Measurements from ENCODE around the gene DAGLA. TPM values are rescaled to one million over a fixed set of nuclear protein-coding genes. Genes with fewer than 3 reads are reported as not detected.

The DAGLA gene
- total and polyA plus RNA-seq, 2 of the 13 experiments (the other 11 are each of a cell fraction or from before 2014, with no cell fraction given): 2.6 to 3.9 TPM

DNA sequence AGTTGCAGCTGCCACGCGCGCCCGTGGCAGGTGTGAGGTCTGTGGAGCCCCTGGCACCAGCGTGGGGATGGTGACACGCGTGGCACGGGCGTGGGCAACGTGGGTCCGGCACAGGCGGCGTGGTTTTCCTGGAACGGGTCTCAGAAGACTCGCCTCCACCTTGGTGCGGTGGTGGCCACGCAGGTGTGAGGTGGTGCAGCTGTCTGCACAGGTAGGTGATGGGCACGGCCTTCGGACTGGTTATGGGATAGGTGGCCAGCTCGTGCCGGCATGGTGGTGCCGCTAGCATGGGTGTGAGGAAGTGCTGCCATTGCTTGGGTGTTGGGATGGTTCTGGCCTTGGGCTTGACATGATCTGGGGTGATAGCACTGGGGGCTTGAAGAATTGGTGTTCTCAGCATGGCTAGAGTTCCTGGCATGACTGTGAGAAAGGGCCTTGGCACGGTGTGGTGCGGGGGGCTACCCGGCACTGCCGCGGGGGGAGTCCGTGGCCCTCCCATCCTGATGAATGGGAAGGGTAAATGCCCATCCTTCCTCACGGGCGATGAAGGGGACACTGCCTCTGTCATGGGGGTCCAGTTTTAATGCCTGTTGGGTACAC lies 531 bp downstream of the DAGLA start (continued):
- TF ChIP-seq TGIF2 (CRISPR knock-in tag; IDR thresholded peaks at IDR 0.05): peak; percentile 35; the same call in 1 of the 2 replicates
- TF ChIP-seq ZNF644 (CRISPR knock-in tag; IDR thresholded peaks at IDR 0.05; ENCODE audit: low read depth): peak; percentile 81
- no peak for TF ChIP-seq NFE2L2 (IDR thresholded peaks at IDR 0.05; ENCODE audit: low read length)
- TF ChIP-seq ZKSCAN5 (CRISPR knock-in tag; IDR thresholded peaks at IDR 0.05): no peak
- TF ChIP-seq GABPB1 (CRISPR knock-in tag; IDR thresholded peaks at IDR 0.05): peak; percentile 41; the same call in 1 of the 2 replicates
- no peak for TF ChIP-seq RBAK (CRISPR knock-in tag; IDR thresholded peaks at IDR 0.05)
- no peak for TF ChIP-seq HIVEP1 (CRISPR knock-in tag; IDR thresholded peaks at IDR 0.05)
- TF ChIP-seq ATF7-NPFF (CRISPR knock-in tag; IDR thresholded peaks at IDR 0.05; ENCODE audit: low read depth): 0 out of 2 replicates have a peak, but pooled peaks have one; percentile 6
- no peak for TF ChIP-seq IKZF4 (CRISPR knock-in tag; IDR thresholded peaks at IDR 0.05; ENCODE audit: borderline replicate concordance, low read depth, not compliant biosample characterization)
- TF ChIP-seq SRSF9 (IDR thresholded peaks at IDR 0.05; ENCODE audit: borderline replicate concordance, insufficient read depth, low read depth, low read length, poor library complexity, severe bottlenecking): no peak
- TF ChIP-seq PHF8 (CRISPR knock-in tag; IDR thresholded peaks at IDR 0.05): peak; percentile 21; the same call in 1 of the 2 replicates
- peak; percentile 5; the same call in 1 of the 2 replicates for TF ChIP-seq MAX (IDR thresholded peaks at IDR 0.05)
- no peak for TF ChIP-seq HNRNPH1 (optimal IDR thresholded peaks at IDR 0.05; ENCODE audit: low read depth, low read length)
- no peak for TF ChIP-seq GFI1 (CRISPR knock-in tag; IDR thresholded peaks at IDR 0.05; ENCODE audit: borderline replicate concordance)
- 0 out of 4 replicates have a peak, but pooled peaks of 1 of the 2 experiments have one; percentile 29 for TF ChIP-seq KLF16 (CRISPR knock-in tag; IDR thresholded peaks at IDR 0.05)
- no peak for TF ChIP-seq ZNF44 (CRISPR knock-in tag; IDR thresholded peaks at IDR 0.05)
- TF ChIP-seq ZNF17 (CRISPR knock-in tag; IDR thresholded peaks at IDR 0.05): no peak
